ENCODE measurements around the gene EPHA4. TPM values are rescaled to one million over a fixed set of nuclear protein-coding genes. Genes with fewer than 3 reads are reported as not detected.

The EPHA4 gene
- total RNA-seq, 1 experiment from 2014 or later: 17.4 TPM

DNA sequence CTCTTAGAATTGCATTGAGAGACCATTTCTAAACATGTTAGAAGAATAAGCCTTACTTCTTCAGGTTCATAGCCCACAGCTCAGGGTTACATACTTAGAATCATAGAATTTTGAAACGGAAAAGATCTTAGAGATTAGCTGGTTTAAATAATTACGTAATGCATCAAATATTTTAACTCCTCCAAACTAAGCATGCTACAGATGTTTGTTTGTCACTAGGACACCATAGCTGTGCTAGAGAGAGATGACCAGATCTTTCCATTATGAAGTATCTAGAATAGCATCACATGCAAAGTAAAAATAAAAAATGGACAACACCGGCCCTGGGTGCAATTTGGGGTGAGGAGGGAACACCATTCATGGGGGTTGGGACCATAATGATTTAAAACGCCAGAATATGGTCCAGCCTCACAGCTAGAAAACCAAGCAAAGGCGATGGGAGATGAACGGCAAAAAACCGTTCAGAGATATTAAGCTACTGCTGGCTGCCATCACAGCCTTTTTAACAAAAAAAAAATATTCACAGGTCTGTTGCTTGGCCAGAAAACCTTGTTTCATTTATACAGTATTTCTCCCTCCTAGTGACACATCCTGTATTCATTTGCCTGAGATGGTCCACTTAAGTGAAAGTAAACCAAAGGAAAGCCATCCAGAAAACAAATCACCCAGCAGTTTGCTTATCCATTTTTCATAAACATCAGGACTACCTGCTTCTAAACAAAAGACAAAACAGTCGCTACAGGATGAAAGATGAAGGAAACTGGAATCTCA lies 94.2 kb downstream of the EPHA4 start:
- DNase-seq (ENCODE audit: low read depth): no peak

DNA sequence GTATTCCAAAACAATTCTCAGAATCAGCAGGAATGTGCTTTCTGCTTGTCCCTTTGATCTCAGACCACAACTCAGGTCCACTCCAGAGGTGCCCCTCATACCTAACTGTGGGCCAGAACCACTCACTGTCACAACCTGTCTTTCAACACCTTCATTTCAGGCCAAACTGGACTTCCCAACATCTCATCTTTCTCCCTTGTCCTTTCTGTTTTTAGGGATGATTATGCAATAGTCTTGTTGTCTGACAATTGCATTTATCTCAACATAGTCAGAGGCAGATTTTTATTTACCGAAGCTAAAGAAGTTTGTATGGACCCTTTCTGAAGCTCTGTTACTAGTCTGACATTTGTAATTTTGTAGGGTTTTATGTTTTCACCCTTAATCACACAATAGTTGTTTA lies 95.9 kb downstream of the EPHA4 start:
- DNase-seq (ENCODE audit: low read depth): no peak

DNA sequence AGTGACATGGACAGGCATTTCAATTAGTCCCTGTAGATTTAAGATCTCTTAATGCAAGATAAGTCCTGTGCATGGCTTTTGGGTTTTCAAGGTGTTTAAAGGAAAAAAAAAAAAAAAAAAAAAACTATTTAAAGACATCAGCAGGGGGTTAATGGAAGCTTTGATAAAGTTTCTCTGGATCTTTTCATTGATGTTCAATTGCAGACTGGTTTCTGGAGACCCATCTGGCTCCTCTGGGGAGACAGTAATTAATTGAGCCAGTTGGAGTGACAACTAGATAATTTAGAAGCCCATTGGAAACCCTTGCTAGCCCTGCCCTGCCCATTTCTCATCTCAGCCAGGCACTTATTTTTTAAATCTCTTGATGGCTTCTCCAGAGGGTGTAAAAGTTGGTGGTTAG lies 98.7 kb downstream of the EPHA4 start:
- DNase-seq (ENCODE audit: low read depth): no peak

DNA sequence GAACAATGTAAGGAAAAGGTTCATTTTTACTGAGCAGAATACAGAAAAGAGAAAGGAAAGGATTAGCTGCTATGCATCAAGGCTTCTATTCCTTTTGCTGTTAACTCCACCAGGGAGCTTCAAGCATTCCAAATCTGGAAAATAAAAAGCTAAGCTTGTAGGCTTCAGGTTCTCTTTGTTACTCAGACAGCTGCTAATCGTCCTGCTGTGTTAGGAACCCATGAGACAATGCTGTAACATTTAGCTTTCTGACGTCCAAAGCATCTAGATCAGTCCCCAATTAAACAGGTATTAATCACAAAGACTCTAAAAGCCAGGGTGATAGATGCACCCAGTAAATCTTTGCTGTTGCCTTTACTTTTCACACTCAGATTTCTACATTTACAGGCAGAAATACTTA lies 103.8 kb downstream of the EPHA4 start:
- DNase-seq (ENCODE audit: low read depth): no peak

DNA sequence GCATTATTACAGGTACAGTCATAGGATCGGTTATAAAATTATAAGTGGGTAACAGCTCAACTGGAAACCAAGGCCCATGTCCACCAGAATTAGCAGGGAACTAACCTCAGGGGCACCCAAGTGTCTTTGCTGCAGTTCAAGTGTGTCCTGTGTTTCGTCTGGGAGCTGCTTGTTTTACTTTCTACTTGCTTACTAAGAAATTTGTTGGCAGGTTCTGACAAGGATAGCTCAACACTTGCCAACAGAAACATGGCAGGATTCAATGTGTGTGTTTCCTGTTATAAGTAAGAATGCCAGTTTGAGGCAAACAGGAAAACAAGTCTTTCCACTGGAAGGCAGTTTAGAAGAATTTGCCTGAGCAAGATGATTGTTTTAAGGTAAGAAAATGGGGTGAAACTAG lies 104.5 kb downstream of the EPHA4 start:
- no peak for DNase-seq (ENCODE audit: low read depth)

DNA sequence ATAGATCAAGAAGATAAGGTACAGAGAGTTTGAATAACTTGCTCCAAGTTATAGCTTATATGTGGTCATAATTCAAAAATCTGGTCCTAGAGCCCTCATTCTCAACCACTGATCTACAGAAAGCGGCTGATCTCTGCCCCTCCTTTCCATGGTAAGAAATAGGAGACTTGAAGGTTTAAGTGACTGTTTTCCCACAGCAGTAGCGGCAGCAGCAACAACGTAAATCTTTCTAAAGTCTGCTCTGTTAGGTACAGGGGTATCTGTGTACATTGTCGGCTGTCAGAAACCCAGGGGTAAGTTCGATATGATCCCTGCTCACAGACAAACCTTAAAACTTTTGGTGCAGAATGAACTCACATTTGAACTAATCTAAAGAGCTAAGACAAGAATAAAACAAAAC lies 105.4 kb downstream of the EPHA4 start:
- no peak for DNase-seq (ENCODE audit: low read depth)

DNA sequence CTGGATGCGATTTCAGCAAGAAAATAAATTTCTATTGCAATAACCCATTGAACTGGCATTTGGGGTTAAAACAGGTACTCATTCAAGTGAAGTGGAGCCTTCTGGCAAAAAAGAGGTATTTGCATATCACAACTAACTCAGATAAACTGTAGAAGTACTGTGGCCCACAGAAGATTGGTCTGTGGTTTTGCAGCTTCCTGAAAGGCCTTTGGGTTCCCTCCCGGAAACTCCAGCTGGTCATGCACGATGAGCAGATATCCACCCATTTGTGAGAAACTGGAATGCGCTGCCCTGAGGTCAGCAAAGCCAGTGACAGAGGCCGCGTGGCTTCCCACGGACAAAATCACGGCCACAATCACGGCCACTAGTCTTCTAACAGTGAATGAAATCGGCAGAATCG lies 106.3 kb downstream of the EPHA4 start:
- no peak for DNase-seq (ENCODE audit: low read depth)

DNA sequence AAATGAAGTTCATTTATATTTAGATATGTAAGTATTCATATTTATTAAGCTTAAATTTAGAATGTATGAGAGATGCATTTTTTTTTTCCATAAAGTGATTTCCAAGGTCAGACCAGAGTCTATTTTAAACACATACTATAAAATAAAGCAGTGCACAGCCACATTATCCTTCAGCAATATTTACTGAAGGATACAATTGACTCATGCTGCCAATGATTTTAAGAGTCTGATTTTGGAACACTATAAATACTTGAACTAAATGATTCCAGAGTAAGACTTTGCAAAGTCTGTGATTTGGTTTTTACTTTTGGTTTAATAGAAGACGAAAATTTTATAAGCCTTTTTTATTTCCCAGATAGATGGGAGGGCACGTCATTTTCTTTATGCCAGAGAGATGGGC lies 107.1 kb downstream of the EPHA4 start:
- no peak for DNase-seq (ENCODE audit: low read depth)

DNA sequence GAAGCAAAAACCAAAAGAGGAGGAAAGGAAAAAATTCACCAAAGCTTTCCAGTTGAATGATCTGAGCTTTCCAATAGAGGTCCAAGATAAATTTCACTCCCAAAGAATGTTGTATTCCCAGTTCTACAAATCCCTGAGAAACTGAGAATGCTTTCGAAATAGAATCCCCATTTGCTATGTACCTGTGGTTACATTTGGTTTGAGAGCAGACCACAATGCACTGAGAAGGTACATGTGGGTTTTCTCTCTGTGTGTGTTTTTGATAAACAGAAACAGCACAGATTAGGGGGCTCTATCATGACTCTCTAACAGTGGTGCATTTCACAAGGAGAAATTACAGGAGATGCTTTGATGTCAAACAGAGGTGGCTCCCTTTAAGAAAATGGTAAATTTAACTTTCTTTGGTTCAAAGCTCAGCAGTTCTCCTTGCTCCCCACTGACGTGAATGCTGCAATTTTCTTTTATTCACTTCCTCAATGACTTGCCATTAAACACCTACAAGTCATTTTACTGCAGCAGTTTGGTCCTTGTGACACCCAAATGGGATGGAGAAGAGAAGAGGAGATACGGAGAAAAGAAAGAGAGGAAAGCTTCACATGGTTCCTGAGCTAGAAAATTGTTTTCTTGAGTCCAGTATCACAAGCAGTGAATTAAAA lies 108.7 kb downstream of the EPHA4 start:
- no peak for DNase-seq (ENCODE audit: low read depth)

DNA sequence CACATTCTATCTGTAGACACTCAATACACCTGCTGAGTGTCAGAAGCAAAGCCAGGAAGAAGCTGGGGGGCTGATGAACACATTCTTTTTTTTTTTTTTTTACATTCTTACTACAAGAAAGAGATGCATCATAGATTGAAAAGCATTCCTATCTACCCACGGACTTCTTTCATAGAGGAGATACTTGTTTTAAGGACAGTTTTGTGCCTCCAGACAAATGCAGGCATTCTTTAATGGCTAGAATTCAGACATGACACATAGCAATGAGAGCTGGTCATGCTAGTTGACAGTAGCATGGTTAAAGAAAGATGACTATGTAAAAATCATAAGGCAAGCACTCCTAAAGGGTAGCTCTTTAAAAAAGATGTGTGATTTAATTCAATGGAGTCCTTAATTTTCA lies 110.2 kb downstream of the EPHA4 start:
- DNase-seq (ENCODE audit: low read depth): no peak

DNA sequence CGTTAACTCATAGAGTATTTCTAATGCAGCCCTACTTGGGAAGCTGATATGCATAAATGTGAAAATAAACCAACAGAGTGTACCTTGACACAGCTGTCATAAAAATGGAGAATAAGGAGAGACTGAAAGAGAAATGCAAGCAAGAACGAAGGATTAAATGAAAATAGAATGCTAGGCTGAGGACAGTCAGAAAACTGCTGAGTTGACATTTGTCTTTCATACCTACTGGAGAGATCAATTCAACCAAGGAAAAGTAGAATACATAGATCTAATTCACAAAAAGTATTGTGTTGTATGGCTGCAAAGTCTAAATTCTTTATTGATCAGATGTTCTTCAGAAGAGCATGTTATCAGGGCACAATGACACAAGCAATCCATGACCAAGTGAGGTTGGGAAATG lies 112.0 kb downstream of the EPHA4 start:
- no peak for DNase-seq (ENCODE audit: low read depth)

DNA sequence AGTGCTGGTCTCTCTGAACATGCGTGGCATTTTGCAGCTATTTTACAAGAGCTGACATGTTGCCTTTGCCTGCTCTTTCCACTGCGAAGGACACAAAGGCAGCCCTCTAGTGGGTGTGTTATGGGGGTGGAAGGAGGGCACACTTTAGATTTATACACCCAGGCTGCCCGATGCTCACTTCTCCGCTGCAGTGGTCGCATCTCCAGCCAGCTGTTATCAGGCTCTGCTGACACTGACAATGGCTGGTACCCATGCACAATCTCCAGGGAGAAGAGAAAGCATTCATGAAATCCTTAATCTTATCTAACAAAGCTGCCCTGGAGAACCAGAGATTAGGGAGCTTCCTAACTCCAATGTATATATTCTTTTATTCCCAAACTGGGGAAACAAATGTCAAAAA lies 113.5 kb downstream of the EPHA4 start:
- no peak for DNase-seq (ENCODE audit: low read depth)

DNA sequence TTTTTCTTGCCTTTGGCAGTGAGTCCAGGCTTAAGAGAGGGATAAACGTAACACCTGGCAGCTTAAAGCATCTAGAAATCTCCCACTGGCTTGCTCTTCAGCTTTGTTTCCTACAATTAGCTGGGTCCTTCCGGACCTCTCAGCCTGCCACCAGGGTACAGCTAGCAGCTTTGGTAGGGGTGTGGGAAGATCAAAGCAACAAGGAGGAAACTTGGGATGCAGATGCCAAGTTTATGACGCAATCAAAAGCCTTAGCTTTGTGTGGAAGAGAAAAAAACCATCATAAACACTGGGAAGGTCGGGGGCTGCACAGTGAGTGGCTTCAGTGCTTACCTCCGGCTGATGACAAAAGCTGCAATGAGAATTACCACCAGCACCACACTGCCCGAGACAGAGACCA lies 116.9 kb downstream of the EPHA4 start:
- no peak for DNase-seq (ENCODE audit: low read depth)

DNA sequence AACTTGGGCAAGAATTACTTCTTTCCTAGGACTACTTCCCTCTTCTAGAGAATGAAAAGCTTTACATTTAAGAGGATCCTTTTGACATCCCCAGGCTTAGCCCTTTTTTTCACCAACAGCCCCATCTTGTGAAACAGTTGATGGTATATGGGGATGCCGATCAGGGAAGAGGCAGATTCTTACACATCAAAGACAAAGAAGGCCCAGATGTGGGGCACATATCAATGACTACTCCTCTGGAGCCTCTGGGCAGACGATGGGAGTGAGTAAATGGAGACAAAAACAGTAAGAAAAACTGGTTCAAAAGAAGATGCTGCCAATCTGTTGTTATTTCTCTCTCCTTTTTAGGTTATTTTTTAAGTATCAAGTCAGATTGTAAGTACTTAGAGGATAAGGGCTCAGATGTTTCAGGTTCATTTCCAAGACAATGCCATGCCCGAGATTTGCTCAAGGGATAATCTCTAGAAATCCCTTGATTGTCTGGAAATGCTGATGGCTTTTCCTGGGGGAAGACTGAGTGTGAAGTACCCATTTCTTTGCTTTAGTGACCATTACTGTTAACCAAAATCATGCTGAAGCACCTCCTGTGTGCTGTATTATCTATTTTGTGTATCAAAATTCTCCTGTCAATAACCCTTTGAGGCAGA lies 117.5 kb downstream of the EPHA4 start:
- no peak for DNase-seq (ENCODE audit: low read depth)

DNA sequence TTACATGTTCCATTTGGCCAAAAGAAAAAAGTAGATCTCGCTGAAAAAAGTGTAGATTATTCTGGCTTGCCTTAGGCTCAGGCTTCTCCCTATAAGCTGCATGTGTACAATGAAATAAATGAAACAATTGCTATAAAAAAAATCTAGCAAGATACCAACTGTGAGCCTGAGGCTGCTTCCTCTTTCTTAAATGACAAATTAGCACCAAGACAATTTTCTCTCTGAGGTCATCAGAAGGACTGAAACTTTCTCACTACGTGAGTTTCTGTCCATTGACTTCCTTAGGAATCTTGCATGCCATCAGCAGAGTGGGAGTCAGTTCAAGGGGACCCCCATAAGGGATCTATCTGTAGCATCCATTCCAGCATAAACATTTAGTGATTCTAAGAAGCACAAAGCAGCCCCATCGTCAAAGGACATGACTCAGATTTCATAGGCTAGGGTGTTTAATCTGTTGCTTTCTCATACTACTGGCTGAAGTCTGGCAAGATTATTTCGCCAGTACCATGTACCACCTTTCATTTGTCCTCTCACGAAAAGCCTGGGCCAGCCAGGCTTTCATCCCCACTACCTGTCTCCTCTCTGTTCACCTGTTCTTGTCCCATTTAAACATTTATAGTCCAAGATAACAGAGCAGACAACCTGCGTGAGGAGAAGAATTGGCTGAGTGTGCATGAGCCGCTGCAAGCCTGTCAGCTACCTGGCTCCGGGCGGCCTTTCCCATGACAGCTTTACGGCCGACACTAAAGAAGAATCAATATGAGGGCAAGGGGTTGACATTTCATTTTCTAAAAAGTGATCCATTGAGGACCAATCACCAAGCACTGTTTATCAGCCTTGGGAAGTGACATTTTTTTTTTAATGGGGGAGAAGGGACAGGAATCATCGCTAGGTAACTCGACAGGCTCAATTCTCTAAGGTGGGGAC lies 120.0 kb downstream of the EPHA4 start:
- DNase-seq (ENCODE audit: low read depth): no peak

DNA sequence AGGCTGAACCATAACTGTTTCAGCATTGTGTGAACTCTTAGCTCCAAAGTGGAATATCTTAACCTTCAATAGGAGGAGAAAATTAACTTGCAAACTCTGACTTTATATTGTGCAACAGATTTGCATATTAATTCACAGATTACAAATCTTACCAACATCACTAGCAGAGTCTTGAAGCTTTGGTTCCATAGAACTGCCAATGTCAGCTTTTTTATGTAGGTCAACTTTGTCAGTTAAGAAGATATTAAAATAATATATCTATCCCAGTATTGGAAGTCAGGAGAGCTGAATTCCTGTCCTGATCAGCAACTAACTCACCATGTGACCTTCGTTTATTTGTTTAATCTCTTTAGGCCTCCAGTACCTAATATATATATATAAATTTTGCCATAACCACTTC lies 121.8 kb downstream of the EPHA4 start:
- no peak for DNase-seq (ENCODE audit: low read depth)

DNA sequence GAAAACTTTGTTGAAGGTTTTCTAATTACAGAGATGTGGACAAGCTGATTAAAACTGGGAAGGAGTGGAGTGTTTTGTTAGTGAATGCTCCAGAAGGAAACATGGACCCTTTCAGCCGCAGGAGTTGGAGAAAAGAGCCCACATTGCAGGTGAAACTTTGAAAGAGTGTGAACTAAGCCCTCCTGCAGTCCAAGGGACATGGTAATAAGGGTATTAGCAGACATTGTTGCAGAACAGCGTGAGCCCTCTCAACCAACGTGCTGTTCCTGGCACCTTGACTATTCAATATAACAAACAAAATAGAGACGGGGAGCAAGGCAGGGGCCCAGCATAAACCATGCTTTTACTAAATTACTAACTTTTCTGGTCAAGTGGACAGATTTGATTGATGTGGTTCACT lies 122.7 kb downstream of the EPHA4 start:
- no peak for DNase-seq (ENCODE audit: low read depth)

DNA sequence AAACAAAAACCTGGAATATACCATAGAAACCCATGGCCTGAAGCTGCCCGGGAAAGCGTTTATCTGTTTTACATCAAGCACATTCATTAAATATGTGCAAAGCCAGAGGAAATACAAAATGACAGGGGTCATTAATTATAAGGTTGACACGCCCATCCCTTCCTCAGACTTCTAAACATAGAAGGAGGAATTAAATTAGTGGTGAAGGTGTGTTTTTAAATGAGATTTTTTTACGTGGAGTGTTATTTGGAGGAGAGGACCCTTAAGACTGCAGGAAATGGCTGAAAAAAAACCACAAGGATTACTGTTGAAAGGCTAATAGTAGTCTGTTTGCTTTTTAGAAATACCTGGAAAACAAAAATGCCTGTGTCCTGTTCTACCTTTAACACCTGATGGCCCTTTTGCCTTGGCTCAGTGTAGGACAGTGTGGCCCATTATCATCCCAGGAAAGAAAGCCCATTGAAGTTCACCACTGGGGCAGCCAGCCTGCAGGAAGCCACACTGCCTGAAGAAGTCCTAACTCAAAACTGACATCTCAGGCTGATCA lies 123.2 kb downstream of the EPHA4 start:
- DNase-seq (ENCODE audit: low read depth): no peak

DNA sequence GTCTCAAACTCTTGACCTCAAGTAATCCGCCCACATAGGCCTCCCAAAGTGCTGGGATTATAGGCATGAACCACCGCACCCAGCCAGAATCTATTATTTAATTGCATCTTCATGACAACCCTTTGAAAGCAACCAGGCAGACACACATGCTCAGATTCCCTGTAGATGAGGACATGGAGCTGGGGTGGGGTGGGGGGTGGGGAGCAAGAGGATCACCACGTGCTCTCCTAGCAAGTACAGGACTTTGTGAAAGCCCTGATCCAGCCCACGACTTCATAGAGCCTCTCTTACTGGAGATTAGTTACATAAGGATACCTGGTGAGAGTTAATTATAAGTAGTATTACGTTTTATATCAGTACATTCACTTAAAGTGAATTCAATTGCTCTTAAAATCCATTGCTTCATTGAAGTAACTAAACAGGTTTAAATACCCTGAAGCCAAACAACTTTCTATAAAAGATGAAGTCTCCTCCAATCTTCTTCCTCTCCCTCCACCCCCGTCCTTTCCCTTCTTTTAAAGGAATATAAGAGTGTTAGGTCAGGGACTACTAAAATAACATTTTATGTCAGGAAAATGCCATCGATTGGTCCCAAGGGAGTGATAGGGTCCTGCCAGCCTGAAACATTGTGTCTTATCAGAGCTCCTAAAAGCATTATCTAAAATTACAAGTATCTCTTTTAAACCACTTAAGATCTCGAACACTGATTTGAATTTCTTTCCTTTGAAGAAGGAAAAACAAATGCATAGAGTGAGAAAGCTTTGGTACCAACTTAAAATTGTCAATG lies 123.9 kb downstream of the EPHA4 start:
- no peak for DNase-seq (ENCODE audit: low read depth)

DNA sequence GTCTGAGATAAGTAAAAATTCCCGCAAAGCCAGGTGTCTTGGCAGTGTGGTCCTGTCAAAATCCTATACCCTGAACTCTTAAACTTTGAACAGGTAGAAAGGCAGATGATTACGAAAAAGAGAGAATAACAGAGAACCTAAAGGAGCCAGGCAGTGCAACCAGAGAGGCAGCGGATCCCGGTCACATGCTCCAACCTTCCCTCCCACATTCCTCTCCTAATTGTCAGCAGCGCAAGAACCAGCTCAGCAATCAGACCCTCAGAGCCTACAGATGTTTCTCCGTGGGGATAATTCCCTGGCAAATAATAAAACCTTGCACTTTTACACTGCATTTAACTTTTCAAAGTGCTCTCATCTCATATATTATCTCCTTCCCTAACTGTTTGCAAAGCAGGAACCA lies 124.8 kb downstream of the EPHA4 start:
- DNase-seq (ENCODE audit: low read depth): no peak

DNA sequence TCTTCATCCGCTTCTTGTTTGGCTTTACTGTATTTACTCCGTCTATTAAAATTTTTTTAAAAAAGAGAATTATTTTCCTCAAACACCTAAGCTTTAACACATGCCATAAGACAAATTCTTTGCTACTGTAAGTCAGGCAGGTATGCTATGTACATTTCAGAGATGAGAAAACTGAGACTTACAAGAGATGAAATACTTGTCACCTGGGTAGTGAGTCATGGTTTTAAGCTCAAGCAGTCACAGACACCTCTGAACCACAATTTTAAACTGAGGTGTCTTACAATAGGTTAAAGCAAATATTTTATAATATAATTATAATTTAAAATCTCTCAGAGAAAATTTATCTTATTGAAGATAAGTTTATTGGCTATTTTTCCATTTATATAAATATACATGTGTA lies 126.0 kb downstream of the EPHA4 start:
- no peak for DNase-seq (ENCODE audit: low read depth)

Data from LHCN-M2 (cell line).